CMK (cell line): ENCODE data around the gene SLC41A2.

Source experiments
- DNase-seq: peaks from one replicate; pipeline ENCODE4 v3.0.0-alpha.2; 2010; ENCODE audit warnings: low read depth

The SLC41A2 gene

DNA sequence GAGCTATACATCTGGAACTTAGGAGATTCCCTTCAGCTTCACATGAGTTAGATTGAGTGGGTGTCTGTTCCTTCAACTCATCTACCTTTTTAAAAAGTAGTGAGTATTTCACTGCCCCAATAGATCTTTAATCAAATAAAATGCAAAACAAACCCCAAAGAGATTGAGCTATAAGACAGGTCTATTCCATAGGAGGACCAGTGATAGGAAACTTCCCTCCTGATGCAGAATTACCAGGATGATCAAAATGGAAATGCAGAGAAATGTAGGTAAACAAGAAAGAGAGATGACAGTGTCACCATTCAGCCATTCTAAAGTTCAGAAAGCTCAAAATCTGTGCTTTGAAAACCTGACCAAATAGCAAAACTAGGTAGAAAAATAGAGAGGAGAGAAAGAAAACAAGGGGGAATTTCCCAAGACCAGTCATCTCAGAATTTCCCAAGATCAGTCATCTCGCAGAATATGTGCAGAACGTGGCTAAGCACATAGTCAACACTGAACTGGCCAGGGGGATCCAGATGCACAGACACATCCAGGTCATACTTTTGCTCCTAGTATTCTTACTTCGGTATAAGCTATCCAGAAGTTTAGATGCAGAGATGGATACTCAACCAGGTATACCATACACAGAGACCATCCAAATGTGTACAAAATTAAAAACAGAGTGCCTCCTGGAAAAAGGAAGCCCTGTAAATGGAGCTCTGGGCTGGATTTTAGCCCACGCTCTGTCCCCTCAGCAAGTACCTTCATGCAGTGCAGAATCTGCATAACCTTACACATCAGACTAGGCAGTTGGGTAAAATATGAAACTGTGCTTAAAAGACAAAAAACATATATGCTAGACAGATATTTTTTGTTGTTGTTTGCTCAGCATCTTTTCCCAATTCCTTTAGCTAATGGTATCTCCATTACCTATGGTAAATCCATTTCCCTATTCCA lies 27.4 kb downstream of the SLC41A2 start:
- DNase-seq: no peak

GRCh38 chr12:104929977-104930376 lies 28.1 kb downstream of the SLC41A2 start:
- DNase-seq: no peak

- no peak for DNase-seq
Measured at GRCh38 chr12:104929368-104929767, 28.7 kb downstream of the SLC41A2 start.

- no peak for DNase-seq
Measured at GRCh38 chr12:104928036-104928745, 29.9 kb downstream of the SLC41A2 start.

DNA sequence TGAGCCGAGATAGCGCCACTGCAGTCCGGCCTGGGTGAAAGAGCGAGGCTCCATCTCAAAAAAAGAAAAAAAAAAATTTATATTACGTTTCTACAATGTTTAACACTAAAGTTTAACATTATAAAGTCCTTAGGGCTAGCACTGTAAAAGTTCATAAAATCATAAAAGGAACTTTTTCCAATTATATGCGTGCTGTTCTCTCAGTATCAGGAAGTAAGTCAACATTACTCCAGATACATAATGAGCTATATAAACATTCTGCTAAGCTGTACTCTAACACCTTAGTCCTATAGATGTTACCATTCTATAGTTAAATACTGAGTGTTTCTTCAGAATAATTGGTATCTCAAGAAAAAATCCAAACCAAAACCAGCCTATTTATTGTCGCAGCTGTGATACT lies 32.6 kb downstream of the SLC41A2 start:
- no peak for DNase-seq

- DNase-seq: no peak
Measured at GRCh38 chr12:104921340-104921739, 36.8 kb downstream of the SLC41A2 start.

DNA sequence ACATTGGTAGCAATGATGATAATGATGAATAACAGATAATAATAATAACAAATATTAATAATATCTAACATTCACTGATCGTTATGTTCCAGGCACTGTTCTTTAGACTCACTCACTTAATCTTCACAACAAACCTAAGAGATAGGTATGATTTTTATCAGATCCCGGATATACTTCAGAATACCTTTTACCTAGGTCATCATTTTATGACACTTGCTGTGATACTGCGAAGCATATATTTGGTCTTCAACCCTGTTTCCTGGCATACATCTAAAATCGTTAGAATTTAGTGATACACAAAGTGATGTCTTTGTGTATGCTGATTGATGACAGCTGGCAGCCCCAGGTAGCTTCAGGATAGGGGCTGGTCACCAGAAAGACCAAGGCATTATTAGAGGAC lies 46.1 kb downstream of the SLC41A2 start:
- no peak for DNase-seq

- DNase-seq: no peak
Measured at GRCh38 chr12:104910196-104910840, 47.8 kb downstream of the SLC41A2 start.

DNA sequence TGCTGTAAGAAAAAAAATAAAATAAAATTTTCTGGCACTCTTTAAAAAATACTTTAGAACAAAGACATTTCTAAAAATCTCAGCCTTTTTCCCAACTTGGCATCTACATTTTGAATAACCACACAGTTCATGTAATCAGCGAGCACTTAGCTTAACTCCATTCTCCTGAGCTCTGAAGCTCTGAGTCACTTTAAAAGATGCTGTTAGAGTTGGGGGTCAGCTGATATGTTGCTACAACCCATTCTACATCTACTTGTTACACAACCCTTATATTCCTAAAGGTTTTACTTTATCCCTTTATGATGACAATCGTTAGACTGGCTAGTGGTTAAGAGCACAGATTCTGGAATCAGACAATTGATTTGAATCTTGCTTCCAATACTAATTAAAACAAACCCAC lies 48.3 kb downstream of the SLC41A2 start:
- DNase-seq: no peak
